M059J (cell line): ENCODE data around the gene ASAP2. TPM values are rescaled to one million over a fixed set of nuclear protein-coding genes. Genes with fewer than 3 reads are reported as not detected.
"Not testable (repeated sequence)": the region's sequence is repeated elsewhere in the genome, so short reads cannot be mapped to it uniquely, and the experiment has no call there.

Source experiments
- DNase-seq: peaks from one replicate; pipeline ENCODE4 v3.0.0-alpha.2; 2012; ENCODE audit warnings: low read depth
- total RNA-seq: library from RNA; depleted of rRNA; stranded (reverse); fragments of >200 nt; shearing (Covaris generic); gene quantifications from 2 replicates; pipeline ENCODE4 v1.2.3, GENCODE V29; 2014

The ASAP2 gene
- total RNA-seq, 1 experiment from 2014 or later, result 17.2 TPM

GRCh38 chr2:9251154-9252001 is 44.8 kb downstream of the ASAP2 start:
- DNase-seq, result peak; percentile 95

GRCh38 chr2:9252002-9252357 is 45.4 kb downstream of the ASAP2 start:
- DNase-seq, result no peak

- no peak for DNase-seq
These were observed 48.8 kb downstream of the ASAP2 start for GRCh38 chr2:9255416-9255815.

- DNase-seq, result no peak
These were observed 49.5 kb downstream of the ASAP2 start for GRCh38 chr2:9256147-9256546.

- DNase-seq, result no peak
These were observed 50.0 kb downstream of the ASAP2 start for GRCh38 chr2:9256570-9257043.

GRCh38 chr2:9258501-9258900 is 51.9 kb downstream of the ASAP2 start:
- DNase-seq, result no peak

GRCh38 chr2:9258953-9259399 is 52.4 kb downstream of the ASAP2 start:
- DNase-seq, result no peak

- no peak for DNase-seq
These were observed 53.9 kb downstream of the ASAP2 start for GRCh38 chr2:9260464-9260918.

GRCh38 chr2:9261231-9261883 is 54.7 kb downstream of the ASAP2 start:
- no peak for DNase-seq

GRCh38 chr2:9262671-9263171 is 56.1 kb downstream of the ASAP2 start:
- DNase-seq, result no peak

- no peak for DNase-seq
These were observed 56.8 kb downstream of the ASAP2 start for GRCh38 chr2:9263428-9263827.

GRCh38 chr2:9264301-9264700 is 57.7 kb downstream of the ASAP2 start:
- no peak for DNase-seq

GRCh38 chr2:9266711-9267110 is 60.1 kb downstream of the ASAP2 start:
- DNase-seq, result peak; percentile 67

- not testable (repeated sequence) for DNase-seq
These were observed 60.7 kb downstream of the ASAP2 start for GRCh38 chr2:9267286-9267685.

GRCh38 chr2:9268301-9269080 is 61.9 kb downstream of the ASAP2 start:
- DNase-seq, result no peak

- no peak for DNase-seq
These were observed 62.7 kb downstream of the ASAP2 start for GRCh38 chr2:9269295-9269694.

GRCh38 chr2:9269695-9270360 is 63.2 kb downstream of the ASAP2 start:
- no peak for DNase-seq

GRCh38 chr2:9271091-9271490 is 64.5 kb downstream of the ASAP2 start:
- DNase-seq, result no peak

- no peak for DNase-seq
These were observed 65.1 kb downstream of the ASAP2 start for GRCh38 chr2:9271691-9272090.

GRCh38 chr2:9273486-9274130 is 67.0 kb downstream of the ASAP2 start:
- peak; percentile 24 for DNase-seq
